Kasumi-1 (cell line): Measurements from ENCODE around the gene STAC3.

Experiments
- DNase-seq, 2 experiments: peaks; one replicate each; lab custom pipeline; 2025; lab: John Stamatoyannopoulos, UW

STAC3 gene

GRCh38 chr12:57223191-57224165 is 27.5 kb downstream of the STAC3 start:
- no peak for DNase-seq

GRCh38 chr12:57222286-57223190 is 28.4 kb downstream of the STAC3 start:
- no peak for DNase-seq

- DNase-seq = no peak
Observed at GRCh38 chr12:57221169-57221917, 29.6 kb downstream of the STAC3 start.

- no peak for DNase-seq
Observed at GRCh38 chr12:57220770-57221168, 30.2 kb downstream of the STAC3 start.

- DNase-seq = no peak
Observed at GRCh38 chr12:57219993-57220754, 30.8 kb downstream of the STAC3 start.

- no peak for DNase-seq
Observed at GRCh38 chr12:57219205-57219992, 31.6 kb downstream of the STAC3 start.

GRCh38 chr12:57218030-57218853 is 32.7 kb downstream of the STAC3 start:
- no peak for DNase-seq

- DNase-seq = no peak
Observed at GRCh38 chr12:57216921-57217879, 33.8 kb downstream of the STAC3 start.

- DNase-seq = no peak
Observed at GRCh38 chr12:57216014-57216911, 34.7 kb downstream of the STAC3 start, which contains the start of gene NXPH4. Gene NXPH4, plus strand, starts transcription at chr12:57216794. Its CDS starts 176 bp downstream, at chr12:57216970.

- DNase-seq = no peak
Observed at GRCh38 chr12:57215668-57216013, 35.3 kb downstream of the STAC3 start.

GRCh38 chr12:57215065-57215464 is 35.9 kb downstream of the STAC3 start:
- no peak for DNase-seq

- peak; percentile 70 to 85 for DNase-seq
Observed at GRCh38 chr12:57214398-57214781, 36.6 kb downstream of the STAC3 start.

- no peak for DNase-seq
Observed at GRCh38 chr12:57213763-57214397, 37.1 kb downstream of the STAC3 start.

- DNase-seq = peak; percentile 71 to 79
Observed at GRCh38 chr12:57213058-57213715, 37.8 kb downstream of the STAC3 start.

GRCh38 chr12:57212701-57213057 is 38.3 kb downstream of the STAC3 start:
- no peak for DNase-seq
